Esophagus muscularis mucosa (tissue), 4 donors: ENCODE results near the gene SPTBN1. TPM values are rescaled to one million over a fixed set of nuclear protein-coding genes. Genes with fewer than 3 reads are reported as not detected.

Source experiments
- DNase-seq: peaks from one replicate; pipeline ENCODE4 v3.0.0-alpha.2; 2017; ENCODE audit errors: extremely low spot score
- H3K27ac ChIP-seq, 4 donors: fragments of 200-600 bp; sonication (generic); replicated peaks in 1 of 4; 1 replicate in 3 of 4; 2 replicates in 1 of 4; pipeline ENCODE4 v1.5.1; 2016 to 2019; ENCODE audit warnings: mild to moderate bottlenecking in 1 of 4
- H3K27me3 ChIP-seq, 4 donors: fragments of 200-600 bp; sonication (generic); one replicate each; pipeline versions ENCODE4 v1.5.1 to v1.6.0; 2016 to 2019
- H3K36me3 ChIP-seq, 4 donors: fragments of 200-600 bp; sonication (generic); one replicate each; pipeline ENCODE4 v1.5.1; 2016 to 2019
- H3K4me1 ChIP-seq, 4 donors: fragments of 200-600 bp; sonication (generic); one replicate each; pipeline ENCODE4 v1.5.1; 2016 to 2019
- H3K4me3 ChIP-seq, 4 donors: fragments of 200-600 bp; sonication (generic); 1 replicate in 2 of 4; 2 replicates in 2 of 4; pipeline ENCODE4 v1.5.1; 2016 to 2019; ENCODE audit warnings: mild to moderate bottlenecking in 4 of 4, moderate library complexity in 1 of 4
- H3K9me3 ChIP-seq, 4 donors: fragments of 200-600 bp; sonication (generic); 1 replicate in 3 of 4; 2 replicates in 1 of 4; pipeline ENCODE4 v1.5.1; 2016 to 2019
- EP300 ChIP-seq: sonication (generic); formaldehyde crosslinking; IDR thresholded peaks from one replicate; pipeline ENCODE4 v1.6.1; 2017; ENCODE audit warnings: antibody characterized with exemption
- POLR2A ChIP-seq: fragments of 450-650 bp; IDR thresholded peaks from one replicate; pipeline ENCODE4 v1.6.1; 2017; ENCODE audit warnings: antibody characterized with exemption, moderate library complexity, mild to moderate bottlenecking, low read depth
- POLR2AphosphoS5 ChIP-seq, 2 donors: sonication (generic); formaldehyde crosslinking; IDR thresholded peaks; one replicate each; pipeline ENCODE4 v1.6.1; 2017; ENCODE audit warnings: antibody characterized with exemption in 2 of 2
- WGBS: methylation state at CpG from one replicate; pipeline ENCODE4 v1.1.5; 2018; 5-methylcytosine and 5-hydroxymethylcytosine counted together
- intact Hi-C: fragments of 100-400 bp; cut with DNase I; formaldehyde crosslinking; loops from one replicate; pipeline ENCODE4 v1.15.1; 2023
- total RNA-seq, 4 donors: library from RNA; depleted of rRNA; stranded (reverse); fragments of >200 nt; gene quantifications; one replicate each; pipeline versions ENCODE4 v1.1.0 to v1.2.1, GENCODE V29; 2016
- TF ChIP-seq, protein P1 (sequence below), 3 experiments: fragments of 200-600 bp in 2 of 3; fragments of 450-650 bp in 1 of 3; sonication (generic) in 2 of 3; IDR thresholded peaks; one replicate each; pipeline ENCODE4 v1.5.1; 2017 to 2019; ENCODE audit warnings: antibody characterized with exemption in 3 of 3, mild to moderate bottlenecking in 2 of 3, moderate library complexity in 1 of 3

Gene SPTBN1
- total RNA-seq, 4 donors from 2014 or later, result 465 to 600 (median 547) TPM

DNA sequence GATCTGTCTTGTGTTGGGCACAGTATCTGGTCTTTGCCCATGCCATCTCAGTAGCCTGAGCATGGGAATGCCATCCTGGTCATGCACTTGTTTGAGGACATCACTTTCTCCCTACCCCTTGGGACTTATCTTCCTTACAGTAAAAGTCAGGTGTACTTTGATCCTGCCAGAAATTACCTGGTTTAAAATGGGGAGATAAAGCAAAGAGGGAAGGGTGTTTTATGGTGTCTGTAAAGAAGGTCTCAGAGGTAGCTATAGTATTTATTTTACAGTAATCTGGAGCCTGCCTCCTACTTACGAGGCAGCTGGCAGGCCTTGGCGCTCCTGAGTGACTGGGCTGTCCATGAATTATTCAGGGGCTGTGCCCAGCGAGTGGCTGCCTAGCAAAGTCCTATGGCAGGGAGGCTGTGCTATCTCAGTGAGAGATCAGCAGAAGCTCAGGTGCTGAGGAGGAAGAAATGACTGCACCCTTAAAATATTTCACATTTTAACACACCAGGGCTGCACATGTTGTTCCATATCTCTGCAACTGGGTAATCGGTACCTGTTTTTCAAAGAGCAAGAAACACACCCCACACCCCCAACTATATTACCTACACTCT is 93.9 kb downstream of the SPTBN1 start:
- H3K4me3 ChIP-seq, result no peak overlapping the region
- DNase-seq, result no peak
- H3K27me3 ChIP-seq, result no peaks in the 10 kb centered on the region
- no peaks in the 10 kb centered on the region for H3K9me3 ChIP-seq
- no peak for TF ChIP-seq EP300
- no peak for TF ChIP-seq POLR2A
- TF ChIP-seq, protein P1, sequence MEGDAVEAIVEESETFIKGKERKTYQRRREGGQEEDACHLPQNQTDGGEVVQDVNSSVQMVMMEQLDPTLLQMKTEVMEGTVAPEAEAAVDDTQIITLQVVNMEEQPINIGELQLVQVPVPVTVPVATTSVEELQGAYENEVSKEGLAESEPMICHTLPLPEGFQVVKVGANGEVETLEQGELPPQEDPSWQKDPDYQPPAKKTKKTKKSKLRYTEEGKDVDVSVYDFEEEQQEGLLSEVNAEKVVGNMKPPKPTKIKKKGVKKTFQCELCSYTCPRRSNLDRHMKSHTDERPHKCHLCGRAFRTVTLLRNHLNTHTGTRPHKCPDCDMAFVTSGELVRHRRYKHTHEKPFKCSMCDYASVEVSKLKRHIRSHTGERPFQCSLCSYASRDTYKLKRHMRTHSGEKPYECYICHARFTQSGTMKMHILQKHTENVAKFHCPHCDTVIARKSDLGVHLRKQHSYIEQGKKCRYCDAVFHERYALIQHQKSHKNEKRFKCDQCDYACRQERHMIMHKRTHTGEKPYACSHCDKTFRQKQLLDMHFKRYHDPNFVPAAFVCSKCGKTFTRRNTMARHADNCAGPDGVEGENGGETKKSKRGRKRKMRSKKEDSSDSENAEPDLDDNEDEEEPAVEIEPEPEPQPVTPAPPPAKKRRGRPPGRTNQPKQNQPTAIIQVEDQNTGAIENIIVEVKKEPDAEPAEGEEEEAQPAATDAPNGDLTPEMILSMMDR (IDR thresholded peaks at IDR 0.05), result no peak
- H3K27ac ChIP-seq, result no peak overlapping the region
- 78% methylated on average over 4 of the region's 4 CpGs for WGBS
- no peaks in the 10 kb centered on the region for H3K36me3 ChIP-seq
- H3K4me1 ChIP-seq, result peaks cover 83 to 89% (median 86%) of the 10 kb centered on the region in 4 donors
- intact Hi-C loops, result no loop called here

DNA sequence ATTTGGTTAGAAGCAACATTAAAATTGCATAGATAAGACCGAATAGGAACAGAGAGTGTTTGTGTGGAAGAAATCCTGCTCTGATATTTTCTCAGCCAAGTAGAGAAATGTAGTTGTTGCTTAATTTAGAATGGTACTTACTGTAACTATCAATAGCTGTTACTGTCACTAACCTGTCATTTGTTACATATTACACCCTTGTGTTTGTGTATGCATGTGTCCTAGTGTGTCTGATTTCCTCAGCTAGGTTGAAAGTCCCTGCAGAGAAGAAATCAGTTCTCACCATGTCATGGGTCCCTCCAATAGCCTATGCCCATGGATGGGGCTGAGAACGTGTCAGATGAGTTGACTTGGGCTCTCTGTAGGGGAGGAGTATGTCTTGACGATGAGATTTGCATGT is 94.4 kb downstream of the SPTBN1 start:
- intact Hi-C loops, result no loop called here
- H3K27ac ChIP-seq, result no peak overlapping the region
- no peaks in the 10 kb centered on the region for H3K27me3 ChIP-seq
- H3K9me3 ChIP-seq, result no peaks in the 10 kb centered on the region
- H3K36me3 ChIP-seq, result no peaks in the 10 kb centered on the region
- 67% methylated on average over 3 of the region's 3 CpGs for WGBS
- TF ChIP-seq, protein P1 (IDR thresholded peaks at IDR 0.05), result no peak
- no peak for TF ChIP-seq EP300
- no peak for TF ChIP-seq POLR2AphosphoS5 (IDR thresholded peaks at IDR 0.05)
- TF ChIP-seq POLR2A, result no peak
- no peak overlapping the region for H3K4me3 ChIP-seq
- DNase-seq, result no peak
- peaks cover 85 to 92% (median 89%) of the 10 kb centered on the region in 4 donors for H3K4me1 ChIP-seq

DNA sequence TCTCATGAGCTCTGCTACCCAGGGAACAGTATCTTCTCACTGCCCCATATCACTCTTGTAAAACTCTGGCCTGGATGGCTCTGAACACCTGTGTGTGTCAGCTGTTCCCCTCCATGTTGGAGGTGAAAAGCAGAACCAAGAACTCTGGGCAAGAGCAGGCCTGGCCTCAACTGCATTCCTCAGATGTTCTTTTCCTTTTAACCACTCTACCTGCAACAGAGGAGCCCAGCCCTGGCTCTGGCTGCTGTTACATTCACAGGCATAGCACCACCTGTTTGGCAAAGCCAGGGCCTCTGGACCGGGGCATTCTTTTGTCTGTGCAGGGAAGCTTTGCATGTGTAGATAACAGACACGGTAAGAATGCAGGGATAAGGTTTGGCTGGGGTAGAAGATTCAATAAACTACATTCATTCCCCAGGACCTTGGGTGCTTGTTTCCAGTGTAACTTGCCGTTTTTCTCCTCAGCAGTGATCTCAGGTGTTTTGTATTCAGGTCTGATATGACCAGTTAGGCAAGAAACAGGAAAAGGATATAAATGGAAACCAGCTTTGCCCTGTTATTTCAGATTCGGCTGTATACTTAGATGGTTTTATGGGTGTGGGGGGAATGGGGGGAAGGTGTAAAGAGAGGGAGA is 95.1 kb downstream of the SPTBN1 start:
- peaks cover 85 to 92% (median 89%) of the 10 kb centered on the region in 4 donors for H3K4me1 ChIP-seq
- no peaks in the 10 kb centered on the region for H3K36me3 ChIP-seq
- no peaks in the 10 kb centered on the region for H3K9me3 ChIP-seq
- no peak for DNase-seq
- TF ChIP-seq, protein P1 (IDR thresholded peaks at IDR 0.05), result no peak
- TF ChIP-seq POLR2AphosphoS5 (IDR thresholded peaks at IDR 0.05) (no peak), POLR2A (no peak), EP300 (no peak)
- 66% methylated on average over 4 of the region's 4 CpGs for WGBS
- H3K27ac ChIP-seq, result no peak overlapping the region
- no peak overlapping the region for H3K4me3 ChIP-seq
- no peaks in the 10 kb centered on the region for H3K27me3 ChIP-seq
- intact Hi-C loops, result no loop called here

DNA sequence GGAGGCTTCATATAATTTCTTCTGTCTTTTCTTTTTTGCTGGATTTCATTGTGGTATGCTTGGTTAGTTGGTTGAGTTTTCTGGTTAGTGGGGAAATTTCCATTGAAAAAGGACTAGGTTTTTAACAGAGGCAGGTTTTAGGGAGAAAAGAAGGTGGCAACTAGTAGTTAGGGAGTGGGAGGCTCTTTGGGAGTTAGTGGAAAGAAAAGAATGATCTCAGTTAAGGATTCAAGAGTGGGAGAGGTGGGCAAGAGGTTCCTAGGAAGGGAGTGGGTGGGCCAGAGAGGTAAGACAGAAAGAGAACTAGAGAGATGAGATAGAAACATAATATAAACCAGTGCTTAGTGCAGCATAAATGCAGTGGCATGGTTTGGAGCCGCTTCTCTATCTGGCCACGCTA is 96.9 kb downstream of the SPTBN1 start:
- Histone ChIP-seq H3K36me3 (no peaks in the 10 kb centered on the region), H3K4me1 (peaks cover 88 to 95% (median 92%) of the 10 kb centered on the region in 4 donors), H3K27me3 (no peaks in the 10 kb centered on the region), H3K9me3 (no peaks in the 10 kb centered on the region), H3K4me3 (no peak overlapping the region), H3K27ac (peak overlapping the region in 2 of 4 donors; percentile 4 to 18)
- no peak for DNase-seq
- WGBS, result 89% methylated on average over 2 of the region's 2 CpGs
- intact Hi-C loops, result no loop called here
- TF ChIP-seq POLR2AphosphoS5 (IDR thresholded peaks at IDR 0.05), result no peak
- TF ChIP-seq, protein P1 (IDR thresholded peaks at IDR 0.05), result no peak
- TF ChIP-seq EP300, result no peak
